ENCODE data around the gene PHF14.
"Not testable (repeated sequence)": the region's sequence is repeated elsewhere in the genome, so short reads cannot be mapped to it uniquely, and the experiment has no call there.

PHF14 gene

DNA sequence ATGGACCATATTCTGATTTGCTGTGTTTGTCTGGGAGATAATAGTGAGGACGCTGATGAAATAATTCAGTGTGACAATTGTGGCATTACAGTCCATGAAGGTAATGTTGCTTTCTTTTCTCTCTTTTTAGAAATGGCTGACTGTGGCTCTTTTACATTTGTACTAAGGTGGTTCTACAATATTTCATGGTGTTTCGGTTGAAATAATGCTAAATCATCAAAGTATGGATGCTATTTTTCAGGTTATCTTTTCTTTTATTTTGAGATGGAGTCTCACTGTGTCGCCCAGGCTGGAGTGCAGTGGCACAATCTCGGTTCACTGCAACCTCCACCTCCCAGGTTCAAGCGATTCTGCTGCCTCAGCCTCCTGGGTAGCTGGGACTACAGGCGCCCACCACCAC is 17.1 kb downstream of the PHF14 start:
- DNase-seq, result not testable (repeated sequence)

DNA sequence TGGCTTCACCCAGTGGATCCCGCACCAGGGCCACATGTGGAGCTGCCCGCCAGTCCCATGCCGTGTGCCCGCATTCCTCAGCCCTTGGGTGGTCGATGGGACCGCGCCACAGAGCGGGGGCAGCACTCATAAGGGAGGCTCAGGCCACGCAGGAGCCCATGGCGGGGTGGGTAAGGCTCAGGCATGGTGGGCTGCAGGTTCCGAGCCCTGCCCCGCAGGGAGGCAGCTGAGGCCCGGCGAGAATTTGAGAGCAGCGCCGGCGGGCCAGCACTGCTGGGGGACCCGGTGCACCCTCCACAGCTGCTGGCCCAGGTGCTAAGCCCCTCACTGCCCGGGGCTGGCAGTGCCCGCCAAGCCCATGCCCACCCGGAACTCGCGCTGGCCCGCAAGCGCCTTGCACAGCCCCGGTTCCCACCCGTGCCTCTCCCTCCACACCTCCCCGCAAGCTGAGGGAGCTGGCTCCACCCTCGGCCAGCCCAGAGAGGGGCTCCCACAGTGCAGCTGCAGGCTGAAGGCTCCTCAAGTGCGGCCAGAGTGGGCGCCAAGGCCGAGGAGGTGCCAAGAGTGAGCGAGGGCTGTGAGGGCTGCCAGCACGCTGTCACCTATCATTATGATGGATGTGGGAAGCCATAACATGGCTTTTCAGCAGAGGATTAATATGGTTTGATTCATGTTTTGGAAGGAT is 22.0 kb downstream of the PHF14 start:
- DNase-seq, result not testable (repeated sequence)

GRCh38 chr7:10998996-10999757 is 25.5 kb downstream of the PHF14 start:
- no peak for DNase-seq

DNA sequence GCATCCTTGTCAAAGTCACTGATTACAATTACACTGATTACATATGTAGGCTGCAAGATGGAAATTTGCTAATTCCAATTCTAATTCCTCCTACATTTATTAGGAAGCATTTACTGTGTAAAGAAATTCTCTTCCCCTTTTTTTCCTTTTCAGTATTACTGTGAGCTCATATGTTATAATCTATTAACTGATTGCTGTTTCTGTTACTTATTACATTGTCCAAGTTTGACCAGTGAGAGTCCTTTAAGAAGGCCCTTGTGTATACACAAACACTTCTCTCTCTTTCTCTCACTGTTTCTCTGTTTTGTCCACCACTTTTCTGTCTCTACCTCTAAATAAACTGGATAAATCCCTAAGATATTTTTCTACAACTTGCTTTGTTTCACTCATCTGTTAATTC is 31.5 kb downstream of the PHF14 start:
- no peak for DNase-seq

DNA sequence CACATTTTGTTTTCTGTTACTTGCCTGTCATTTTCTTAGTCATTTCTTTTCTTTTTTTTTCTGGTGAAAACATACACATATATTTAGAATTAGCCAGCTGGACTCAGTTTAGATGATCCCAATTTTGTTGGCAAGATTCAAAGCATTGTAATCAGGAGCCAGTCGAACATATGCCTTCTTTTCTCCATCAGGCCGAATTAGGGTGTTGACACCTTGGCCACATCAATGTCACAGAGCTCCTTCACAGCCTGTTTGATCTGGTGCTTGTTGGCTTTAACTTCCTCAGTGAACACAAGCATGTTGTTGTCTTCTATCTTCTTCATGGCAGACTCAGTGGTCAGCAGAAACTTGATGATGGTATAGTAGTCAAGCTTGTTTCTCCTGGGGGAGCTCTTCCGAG is 32.6 kb downstream of the PHF14 start:
- DNase-seq, result no peak

DNA sequence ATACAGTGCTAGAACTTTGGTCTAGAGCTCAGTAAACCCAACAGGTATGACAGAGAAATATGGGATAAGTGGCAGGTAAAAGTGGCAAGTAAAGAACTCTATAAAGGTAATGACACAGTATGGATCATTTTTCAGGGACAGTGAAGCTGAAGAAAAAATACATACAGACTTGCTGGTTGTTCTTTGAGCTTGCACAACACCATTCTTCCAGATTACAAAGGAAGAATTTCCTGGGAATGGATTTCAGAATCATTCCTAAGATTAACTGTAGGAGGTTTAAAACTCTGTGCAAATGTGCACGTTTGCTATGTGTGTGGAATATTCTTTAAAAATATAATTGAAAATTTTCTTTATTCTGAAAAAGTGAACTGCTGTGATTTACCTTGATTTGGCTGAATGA is 36.0 kb downstream of the PHF14 start:
- no peak for DNase-seq

DNA sequence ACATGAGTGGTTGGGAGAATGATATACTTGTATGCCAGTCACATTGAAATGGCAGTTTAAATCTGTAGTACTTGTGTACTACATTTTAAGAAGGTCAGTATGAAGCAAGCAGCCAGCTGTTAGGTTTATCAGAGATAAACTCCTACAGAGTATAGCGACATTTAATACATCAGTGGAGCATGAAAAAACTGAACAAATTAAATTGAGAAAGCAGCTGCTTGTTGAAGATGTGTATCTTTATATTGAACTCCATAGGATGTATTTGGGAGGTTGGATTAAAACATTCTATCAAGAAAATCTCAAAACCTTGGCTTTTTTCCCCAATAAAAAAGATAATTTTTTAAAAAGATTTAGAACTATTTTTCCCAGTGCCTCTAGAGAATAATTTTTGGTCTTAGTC is 47.8 kb downstream of the PHF14 start:
- DNase-seq, result no peak

- DNase-seq, result no peak
These were observed 53.0 kb downstream of the PHF14 start for GRCh38 chr7:11026452-11027359.

DNA sequence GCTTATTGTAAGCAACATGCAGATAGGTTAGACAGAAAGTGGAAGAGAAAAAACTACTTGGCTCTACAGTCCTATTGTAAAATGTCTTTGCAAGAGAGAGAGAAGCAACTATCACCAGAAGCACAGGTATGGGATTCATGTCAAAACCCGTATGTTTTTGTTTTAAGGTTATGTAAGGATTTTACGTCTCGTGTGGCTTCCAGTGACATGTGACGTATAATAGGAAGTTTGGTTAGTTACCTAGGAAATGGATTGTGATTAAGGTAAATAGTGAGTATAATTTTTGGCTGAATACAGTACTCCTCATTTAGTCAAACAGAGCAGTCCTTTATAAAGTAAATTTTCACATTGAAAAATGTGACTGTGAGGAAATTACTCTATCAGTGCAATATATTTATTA is 62.0 kb downstream of the PHF14 start:
- DNase-seq, result no peak

DNA sequence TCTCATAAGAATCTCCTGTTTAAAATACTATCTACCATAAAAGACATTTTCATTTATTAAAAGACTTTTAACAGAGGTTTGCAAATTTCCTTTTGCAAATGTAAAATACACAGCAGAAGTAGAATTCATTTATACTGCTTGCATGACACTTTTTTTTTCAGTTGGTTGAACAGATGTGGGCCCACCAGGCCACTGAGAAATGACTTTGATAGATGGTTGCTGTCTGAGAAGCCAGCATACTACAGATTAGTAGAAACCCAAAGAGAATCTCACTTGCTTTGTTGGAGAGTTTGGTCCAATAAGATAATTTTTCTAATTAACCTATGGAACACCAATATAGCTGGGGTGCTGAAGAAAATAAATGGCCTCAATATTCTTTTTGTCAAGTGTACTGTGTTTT is 66.3 kb downstream of the PHF14 start:
- DNase-seq, result no peak

DNA sequence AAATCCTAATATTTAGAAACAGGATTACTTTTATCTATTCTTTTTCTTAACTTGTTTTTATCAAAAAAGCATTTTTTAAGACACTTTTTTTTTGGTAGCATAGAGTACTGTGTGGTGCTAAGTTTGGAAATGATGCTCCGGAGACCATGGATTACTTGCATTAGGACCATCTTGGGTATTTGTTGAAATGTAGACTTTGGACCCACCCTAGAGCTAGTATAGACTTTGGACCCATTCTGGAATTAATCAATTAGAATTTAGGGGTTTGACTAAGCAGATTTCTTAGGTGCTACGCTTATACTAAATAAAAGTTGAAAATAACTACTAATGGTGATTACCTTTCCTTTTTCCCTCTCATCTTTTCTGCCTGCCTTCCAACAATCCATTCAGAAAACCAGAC is 80.4 kb downstream of the PHF14 start:
- no peak for DNase-seq

GRCh38 chr7:11060893-11061292 is 87.2 kb downstream of the PHF14 start:
- DNase-seq, result no peak

GRCh38 chr7:11062110-11062509 is 88.4 kb downstream of the PHF14 start:
- no peak for DNase-seq

- DNase-seq, result no peak
These were observed 95.9 kb downstream of the PHF14 start for GRCh38 chr7:11069591-11069990.

GRCh38 chr7:11077816-11078215 is 104.1 kb downstream of the PHF14 start:
- DNase-seq, result no peak

- no peak for DNase-seq
These were observed 104.7 kb downstream of the PHF14 start for GRCh38 chr7:11078247-11078834.

DNA sequence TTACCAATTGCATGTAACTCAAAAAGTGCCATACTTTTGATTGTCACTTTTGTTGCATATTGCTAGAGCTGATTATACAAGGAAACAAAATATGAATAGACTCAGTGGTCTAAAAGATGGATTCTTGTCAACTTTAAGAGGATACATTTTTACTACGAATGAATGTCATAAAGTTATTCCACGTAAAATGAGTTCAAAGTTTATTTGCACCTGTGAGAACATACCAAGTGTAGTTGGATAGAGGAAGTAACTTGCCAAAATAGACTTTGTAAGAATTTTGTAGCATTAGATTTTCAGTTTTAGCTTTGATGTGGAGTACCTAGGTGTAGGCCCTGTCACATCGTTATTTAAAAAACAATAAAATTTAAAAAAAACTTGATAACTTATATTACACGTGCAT is 106.2 kb downstream of the PHF14 start:
- DNase-seq, result no peak

- DNase-seq, result no peak
These were observed 108.4 kb downstream of the PHF14 start for GRCh38 chr7:11082121-11082520.

GRCh38 chr7:11082552-11083213 is 109.0 kb downstream of the PHF14 start:
- DNase-seq, result no peak

- no peak for DNase-seq
These were observed 109.5 kb downstream of the PHF14 start for GRCh38 chr7:11083214-11083568.

DNA sequence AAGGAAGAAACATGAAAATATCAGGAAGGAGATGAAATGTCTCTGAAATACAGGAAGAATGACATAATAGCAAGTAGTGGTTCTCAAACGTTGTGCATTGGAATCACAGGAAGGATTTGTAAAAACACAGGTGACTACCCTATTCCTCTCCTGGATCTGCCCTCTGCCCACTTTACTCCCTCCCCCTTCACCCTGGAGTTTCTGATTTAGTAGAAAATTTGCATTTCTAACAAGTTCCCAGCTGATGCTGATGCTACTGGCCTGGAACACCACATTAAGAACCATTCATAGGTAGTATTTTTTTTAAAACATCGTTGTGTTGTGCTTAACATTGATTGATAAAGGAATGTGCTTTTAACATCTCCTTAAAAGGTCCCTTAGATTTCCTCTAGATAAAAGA is 130.9 kb downstream of the PHF14 start:
- no peak for DNase-seq

DNA sequence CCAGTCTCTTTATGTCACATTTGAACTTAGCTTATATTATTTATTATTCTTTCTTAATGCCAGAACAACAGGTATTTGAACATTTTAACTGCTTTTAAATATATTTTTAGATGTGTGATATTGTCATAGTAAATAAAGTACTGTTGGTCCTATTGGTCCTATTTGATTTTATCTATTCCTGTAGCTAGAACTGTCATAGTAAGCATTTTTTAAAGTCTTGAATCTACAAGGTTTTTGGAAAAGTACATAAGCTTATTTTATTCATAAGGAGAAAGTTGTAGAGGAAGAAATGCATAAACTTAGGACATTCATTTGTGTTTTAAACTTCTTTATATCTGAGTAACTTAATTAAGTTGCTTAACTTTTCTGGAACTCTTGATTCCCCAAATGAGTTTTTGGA is 136.0 kb downstream of the PHF14 start:
- no peak for DNase-seq

Data from CD4-positive, alpha-beta T cell treated with Interleukin-12 subunit alpha and Interleukin-12 subunit beta, for 1 hour (primary cell).